RWPE2 (cell line): ENCODE data around the gene HOXD1.

Experiments
- ATAC-seq: fragments of 200-7000 bp; cut with Tn5 transposase; 3 replicates; pipeline ENCODE4 v1.9.1; 2021; ENCODE audit warnings: low read depth
- DNase-seq: peaks from one replicate; pipeline ENCODE4 v3.0.0-alpha.2; 2020; ENCODE audit warnings: low spot score
- H3K27ac ChIP-seq: fragments of 450-650 bp; 2 replicates; pipeline ENCODE4 v1.5.1; 2017; ENCODE audit warnings: mild to moderate bottlenecking; ENCODE audit not compliant: poor library complexity, severe bottlenecking
- H3K27me3 ChIP-seq: fragments of 250-450 bp; sonication (Bioruptor Pico); 2 replicates; pipeline ENCODE4 v1.5.1; 2021; ENCODE audit warnings: mild to moderate bottlenecking, moderate library complexity; ENCODE audit not compliant: insufficient read depth, poor library complexity, severe bottlenecking
- H3K36me3 ChIP-seq: fragments of 250-450 bp; sonication (Bioruptor Pico); 2 replicates; pipeline ENCODE4 v1.5.1; 2020; ENCODE audit warnings: low read depth, mild to moderate bottlenecking, moderate library complexity
- H3K4me1 ChIP-seq: fragments of 250-450 bp; sonication (Bioruptor Pico); 2 replicates; pipeline ENCODE4 v1.5.1; 2021; ENCODE audit warnings: mild to moderate bottlenecking, moderate library complexity; ENCODE audit not compliant: insufficient read depth, poor library complexity, severe bottlenecking
- H3K4me3 ChIP-seq: fragments of 250-450 bp; sonication (Bioruptor Pico); 2 replicates; pipeline ENCODE4 v1.5.1; 2021; ENCODE audit warnings: mild to moderate bottlenecking, moderate library complexity; ENCODE audit not compliant: severe bottlenecking
- H3K9me3 ChIP-seq: fragments of 250-450 bp; sonication (Bioruptor Pico); 2 replicates; pipeline ENCODE4 v1.5.1; 2021; ENCODE audit warnings: mild to moderate bottlenecking, moderate library complexity; ENCODE audit not compliant: severe bottlenecking
- CTCF ChIP-seq: fragments of 450-650 bp; IDR thresholded peaks from one replicate; pipeline ENCODE4 v1.5.1; 2017; ENCODE audit warnings: mild to moderate bottlenecking, moderate library complexity; ENCODE audit not compliant: poor library complexity, severe bottlenecking

The HOXD1 gene

DNA sequence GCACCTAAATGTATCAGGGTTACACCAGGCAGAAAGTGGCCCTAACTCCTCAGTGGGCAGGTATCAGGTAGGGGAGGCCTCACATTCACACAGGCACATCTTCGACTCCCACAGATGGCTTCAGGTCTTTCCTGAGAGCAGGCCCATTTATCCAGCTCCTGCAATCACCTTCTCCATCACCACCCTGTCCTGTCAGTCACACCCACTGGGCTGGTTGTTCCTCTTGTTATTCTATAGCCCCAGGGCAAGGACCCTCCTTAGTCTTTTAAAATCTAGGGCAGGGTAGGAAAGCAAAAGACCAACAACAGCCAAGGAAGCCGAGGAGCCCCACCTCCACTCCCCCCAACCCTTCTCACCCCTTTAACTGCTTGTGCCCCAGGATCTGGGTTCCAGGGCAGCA, 46.2 kb upstream of the HOXD1 start:
- ATAC-seq (no peak), DNase-seq (peak; percentile 17)
- Histone ChIP-seq H3K4me3 (no peak overlapping the region), H3K9me3 (no peaks in the 10 kb centered on the region), H3K4me1 (no peaks in the 10 kb centered on the region), H3K36me3 (no peaks in the 10 kb centered on the region), H3K27me3 (no peaks in the 10 kb centered on the region), H3K27ac (no peak overlapping the region)
- no peak for TF ChIP-seq CTCF

- TF ChIP-seq CTCF = no peak
- no peak overlapping the region for H3K4me3 ChIP-seq
- no peaks in the 10 kb centered on the region for H3K9me3 ChIP-seq
- no peaks in the 10 kb centered on the region for H3K27me3 ChIP-seq
- no peaks in the 10 kb centered on the region for H3K4me1 ChIP-seq
- H3K36me3 ChIP-seq = no peaks in the 10 kb centered on the region
- H3K27ac ChIP-seq = no peak overlapping the region
- ATAC-seq (no peak), DNase-seq (no peak)
Observed at GRCh38 chr2:176145085-176145969, 43.1 kb upstream of the HOXD1 start.

DNA sequence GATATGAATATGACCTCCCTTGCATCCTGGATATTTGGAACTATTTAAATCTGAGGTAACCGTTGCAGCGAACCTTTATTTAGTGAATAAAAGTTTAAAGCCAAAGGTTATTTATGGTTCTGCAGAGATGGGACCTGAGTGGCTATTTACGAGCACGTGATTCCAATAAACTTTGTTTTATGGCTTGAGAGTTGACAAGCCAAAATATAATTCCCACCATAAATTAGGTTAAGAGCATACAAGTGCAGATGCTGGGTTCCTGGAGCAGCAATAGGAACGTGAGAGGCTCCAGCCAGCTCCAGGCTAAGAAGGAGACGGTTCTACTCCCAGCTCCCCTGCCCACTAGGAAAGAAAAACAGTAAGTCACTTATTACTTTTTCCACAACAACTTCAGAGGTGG, 42.4 kb upstream of the HOXD1 start:
- Histone ChIP-seq H3K9me3 (no peaks in the 10 kb centered on the region), H3K36me3 (no peaks in the 10 kb centered on the region), H3K4me3 (no peak overlapping the region), H3K27ac (no peak overlapping the region), H3K27me3 (no peaks in the 10 kb centered on the region), H3K4me1 (no peaks in the 10 kb centered on the region)
- ATAC-seq (no peak), DNase-seq (no peak)
- TF ChIP-seq CTCF = no peak

DNA sequence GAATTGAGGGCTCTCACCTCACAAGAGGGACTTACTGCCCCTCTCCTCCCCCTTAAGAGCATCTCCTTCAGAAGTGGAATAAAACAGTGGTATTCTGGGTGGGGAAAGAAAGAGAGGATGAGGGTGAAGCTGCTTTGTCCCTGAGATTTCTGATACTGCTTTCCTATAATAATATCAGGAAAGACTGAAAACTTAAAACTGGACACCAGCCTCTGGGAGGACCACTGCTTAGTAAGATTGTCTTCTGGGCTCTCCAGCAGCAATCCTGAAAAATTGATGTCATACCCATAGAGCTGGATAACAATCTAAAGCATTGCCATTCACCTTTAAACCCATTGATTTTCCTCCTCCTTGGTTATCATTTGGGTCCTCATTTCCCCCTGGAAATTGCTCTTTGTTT, 41.8 kb upstream of the HOXD1 start:
- ATAC-seq (no peak), DNase-seq (no peak)
- no peaks in the 10 kb centered on the region for H3K4me1 ChIP-seq
- no peaks in the 10 kb centered on the region for H3K27me3 ChIP-seq
- TF ChIP-seq CTCF = no peak
- no peak overlapping the region for H3K27ac ChIP-seq
- no peak overlapping the region for H3K4me3 ChIP-seq
- H3K9me3 ChIP-seq = no peaks in the 10 kb centered on the region
- no peaks in the 10 kb centered on the region for H3K36me3 ChIP-seq

GRCh38 chr2:176147210-176147799, 41.2 kb upstream of the HOXD1 start:
- no peaks in the 10 kb centered on the region for H3K27me3 ChIP-seq
- no peak for TF ChIP-seq CTCF
- ATAC-seq (no peak), DNase-seq (no peak)
- no peaks in the 10 kb centered on the region for H3K36me3 ChIP-seq
- H3K4me1 ChIP-seq = no peaks in the 10 kb centered on the region
- no peaks in the 10 kb centered on the region for H3K9me3 ChIP-seq
- H3K27ac ChIP-seq = no peak overlapping the region
- no peak overlapping the region for H3K4me3 ChIP-seq
